HG03575 (cell line): ENCODE data around the gene TREML2.
"Not testable (repeated sequence)": the region's sequence is repeated elsewhere in the genome, so short reads cannot be mapped to it uniquely, and the experiment has no call there.

Experiments
- ATAC-seq: cut with Tn5 transposase; IDR thresholded peaks from one replicate; pipeline ENCODE4 v1.9.1; 2021; ENCODE audit not compliant: unreplicated experiment, insufficient number of reproducible peaks, low FRiP score; ENCODE audit errors: extremely low read depth

The TREML2 gene, protein sequence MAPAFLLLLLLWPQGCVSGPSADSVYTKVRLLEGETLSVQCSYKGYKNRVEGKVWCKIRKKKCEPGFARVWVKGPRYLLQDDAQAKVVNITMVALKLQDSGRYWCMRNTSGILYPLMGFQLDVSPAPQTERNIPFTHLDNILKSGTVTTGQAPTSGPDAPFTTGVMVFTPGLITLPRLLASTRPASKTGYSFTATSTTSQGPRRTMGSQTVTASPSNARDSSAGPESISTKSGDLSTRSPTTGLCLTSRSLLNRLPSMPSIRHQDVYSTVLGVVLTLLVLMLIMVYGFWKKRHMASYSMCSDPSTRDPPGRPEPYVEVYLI

GRCh38 chr6:41200901-41201763, at the start of gene TREML2:
TREML2 (minus strand) TSS chr6:41201149; CDS start chr6:41201008, 141 bp downstream.
- ATAC-seq = no peak

GRCh38 chr6:41247882-41248705, 47.1 kb upstream of the TREML2 start:
- ATAC-seq = no peak

DNA sequence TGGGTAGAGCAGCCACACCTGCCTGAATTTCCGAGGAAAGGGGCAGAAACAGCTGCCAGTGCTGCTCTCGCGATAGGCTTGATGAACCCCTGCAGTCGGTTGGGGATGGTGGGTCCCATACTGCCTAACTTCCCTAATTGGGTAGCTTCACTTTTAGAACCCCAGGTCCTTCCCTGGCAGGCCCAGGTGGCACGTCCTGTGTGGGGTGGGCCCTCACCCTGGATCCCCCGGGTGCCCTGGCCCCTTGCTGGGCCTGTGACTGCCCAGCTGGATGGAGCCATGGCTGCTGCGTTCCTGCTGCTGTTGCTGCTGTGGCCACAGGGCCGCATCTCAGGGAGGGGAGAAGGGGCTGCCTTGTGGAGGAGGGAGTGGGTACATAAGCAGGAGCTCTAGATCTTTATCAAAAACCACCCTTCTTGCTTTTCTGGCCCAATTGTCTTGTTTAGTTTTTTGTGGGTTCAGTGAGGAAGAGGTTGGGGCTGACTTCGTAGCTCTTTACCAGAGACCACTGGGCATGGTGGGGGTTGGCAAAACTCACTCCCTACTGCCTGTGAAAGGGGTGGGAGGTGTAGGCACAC, 46.4 kb upstream of the TREML2 start:
- ATAC-seq = no peak

GRCh38 chr6:41246529-41246928, 45.6 kb upstream of the TREML2 start:
- ATAC-seq = not testable (repeated sequence)

DNA sequence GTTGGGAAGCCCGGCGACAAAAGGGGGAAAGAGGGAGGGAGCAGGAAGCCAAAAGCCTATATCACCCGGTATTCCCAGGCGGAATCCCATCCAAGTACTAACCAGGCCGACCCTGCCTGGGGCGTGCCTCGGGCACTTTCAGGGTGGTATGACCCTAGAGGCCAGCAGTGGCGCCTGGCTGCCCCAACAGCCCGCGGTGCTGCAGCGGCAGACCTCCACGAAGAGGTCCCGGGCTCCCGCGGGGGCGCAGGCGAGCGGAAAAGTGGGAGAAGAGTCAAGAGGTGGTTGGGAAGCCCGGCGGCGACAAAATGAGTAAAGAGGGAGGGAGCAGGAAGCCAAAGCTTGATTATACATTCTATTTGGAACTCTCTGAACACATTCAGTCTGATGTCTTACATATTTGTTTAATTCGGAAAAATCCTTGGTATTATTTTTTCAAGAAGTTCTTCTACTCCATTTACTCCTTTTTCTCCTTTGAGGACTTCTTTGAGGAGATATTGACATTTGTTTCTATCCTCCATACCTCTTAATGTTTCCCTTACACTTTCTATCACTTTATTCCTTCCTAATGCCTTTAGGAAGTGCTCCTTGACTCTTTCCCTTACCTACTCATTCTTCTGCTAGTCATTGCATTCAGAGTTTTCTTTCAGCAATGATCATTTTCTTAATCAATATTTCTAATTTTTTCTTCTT, 38.7 kb upstream of the TREML2 start:
- ATAC-seq = no peak

- ATAC-seq = no peak
Measured at GRCh38 chr6:41237128-41237527, 36.2 kb upstream of the TREML2 start.

DNA sequence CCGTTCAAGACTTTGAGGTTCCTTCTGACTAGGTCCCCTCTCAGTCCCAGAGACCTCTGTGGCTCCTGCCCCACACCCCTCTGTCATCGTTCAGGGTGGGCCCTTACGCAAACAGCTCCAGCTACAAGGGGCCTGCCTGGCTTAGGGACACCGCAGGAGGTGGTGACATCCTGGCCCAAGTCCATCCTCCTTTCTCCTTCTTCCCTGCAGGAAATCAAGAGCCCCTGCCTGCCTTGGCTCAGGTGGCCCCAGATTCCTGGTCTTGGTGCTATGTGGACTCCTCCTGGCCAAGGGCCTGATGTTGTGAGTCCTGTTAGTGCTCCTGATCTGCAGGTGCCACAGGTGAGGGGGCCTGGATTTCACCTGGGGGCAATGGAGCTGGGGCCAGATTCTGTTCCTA, 35.3 kb upstream of the TREML2 start:
- no peak for ATAC-seq

DNA sequence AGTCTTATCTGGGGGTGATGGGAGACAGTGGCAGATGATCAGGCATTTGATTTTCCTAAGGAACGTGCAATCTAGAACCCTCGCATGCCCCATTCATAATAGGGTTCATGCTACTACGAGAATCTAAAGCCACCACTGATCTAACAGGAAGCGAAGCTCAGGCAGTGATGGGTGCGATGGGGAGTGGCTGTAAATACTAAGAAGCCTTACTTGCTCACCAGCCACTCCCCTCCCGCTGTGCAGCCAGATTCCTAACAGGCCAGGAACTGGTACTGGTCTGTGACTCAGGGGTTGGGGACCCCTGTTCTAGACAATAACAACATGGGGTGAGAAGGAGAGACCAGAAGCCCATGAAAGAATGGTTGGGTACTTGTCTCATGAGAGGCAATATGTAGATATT, 31.7 kb upstream of the TREML2 start:
- ATAC-seq = no peak

GRCh38 chr6:41231246-41231645, 30.3 kb upstream of the TREML2 start:
- no peak for ATAC-seq

GRCh38 chr6:41229721-41230120, 28.8 kb upstream of the TREML2 start:
- ATAC-seq = no peak

DNA sequence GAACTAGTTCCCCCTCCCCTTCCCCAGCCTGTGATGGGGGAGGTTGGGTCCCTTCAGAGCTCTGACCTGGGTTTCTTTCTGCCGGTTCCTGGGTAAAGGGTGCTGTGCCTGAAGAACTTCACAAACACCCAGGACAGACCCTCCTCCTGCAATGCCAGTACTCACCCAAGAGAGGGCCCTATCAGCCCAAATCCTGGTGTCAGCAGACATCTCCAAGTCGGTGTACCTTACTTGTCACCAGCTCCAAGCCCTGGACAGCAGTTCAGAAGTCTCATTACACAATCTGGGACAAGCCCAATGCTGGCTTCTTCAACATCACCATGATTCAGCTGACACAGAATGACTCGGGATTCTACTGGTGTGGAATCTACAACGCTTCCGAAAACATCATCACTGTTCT, 27.7 kb upstream of the TREML2 start:
- no peak for ATAC-seq

DNA sequence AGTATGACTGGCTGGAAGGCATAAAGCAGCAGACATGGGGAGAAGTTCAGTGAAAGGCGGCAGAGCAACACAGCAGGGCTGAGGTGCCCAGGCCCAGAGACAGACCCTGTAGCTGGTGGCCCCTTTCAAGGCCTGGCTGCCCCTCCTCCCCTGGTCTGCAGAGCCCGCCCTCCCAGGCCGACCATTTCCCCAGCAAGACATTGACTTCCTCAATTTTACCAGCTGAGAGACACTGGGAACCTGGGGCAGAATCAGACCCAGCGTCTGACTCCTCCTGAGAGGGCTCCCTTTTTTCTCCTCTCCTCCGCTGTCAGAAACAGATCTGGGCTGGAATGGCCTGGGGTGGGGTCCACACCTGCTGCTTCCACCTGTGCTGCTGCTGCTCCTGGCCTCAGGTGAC, 27.1 kb upstream of the TREML2 start, which contains the start of gene TREML4:
TSS of gene TREML4 (plus strand) at position 254 of the 400 bp plus-strand sequence. CDS start at position 333, 79 bp downstream.
- no peak for ATAC-seq

DNA sequence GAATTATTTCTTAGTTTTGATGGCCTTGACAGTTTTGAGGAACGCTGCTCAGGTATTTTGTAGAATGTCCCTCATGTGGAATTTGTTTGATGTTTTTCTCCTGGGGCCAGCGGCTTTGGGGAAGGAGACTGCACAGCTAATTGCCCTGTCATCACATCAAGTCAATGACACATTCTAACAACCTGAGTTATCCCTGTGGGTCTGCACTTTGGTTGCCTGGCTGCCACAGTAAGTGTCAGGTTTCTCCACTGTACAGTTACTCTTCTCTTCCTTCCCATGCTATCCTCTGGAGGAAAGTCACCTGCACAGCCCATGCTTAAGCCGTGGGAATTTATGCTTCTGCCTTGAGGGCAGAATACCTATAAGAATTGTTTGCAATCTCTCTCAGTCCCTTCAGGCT, 25.8 kb upstream of the TREML2 start:
- no peak for ATAC-seq

DNA sequence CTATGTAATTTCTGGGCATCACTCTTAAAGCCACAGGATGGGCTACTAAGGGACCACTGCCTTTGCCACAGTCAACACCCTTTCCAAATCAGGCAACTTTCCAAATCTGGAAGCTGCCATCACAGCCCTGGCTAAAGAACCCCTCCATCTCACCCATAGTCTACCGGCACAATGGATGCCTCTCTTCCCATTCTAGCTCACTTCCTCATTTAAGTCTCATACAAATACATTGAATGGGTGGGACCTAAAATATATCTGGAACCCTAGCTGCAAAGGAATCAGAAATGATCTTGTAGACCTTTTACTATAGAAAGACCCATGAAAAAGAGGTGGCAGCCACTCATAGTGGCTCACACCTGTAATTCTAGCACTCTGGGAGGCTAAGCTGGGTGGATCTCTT, 23.9 kb upstream of the TREML2 start:
- ATAC-seq = no peak

GRCh38 chr6:41222513-41222912, 21.6 kb upstream of the TREML2 start:
- no peak for ATAC-seq

GRCh38 chr6:41222045-41222444, 21.1 kb upstream of the TREML2 start:
- ATAC-seq = no peak

DNA sequence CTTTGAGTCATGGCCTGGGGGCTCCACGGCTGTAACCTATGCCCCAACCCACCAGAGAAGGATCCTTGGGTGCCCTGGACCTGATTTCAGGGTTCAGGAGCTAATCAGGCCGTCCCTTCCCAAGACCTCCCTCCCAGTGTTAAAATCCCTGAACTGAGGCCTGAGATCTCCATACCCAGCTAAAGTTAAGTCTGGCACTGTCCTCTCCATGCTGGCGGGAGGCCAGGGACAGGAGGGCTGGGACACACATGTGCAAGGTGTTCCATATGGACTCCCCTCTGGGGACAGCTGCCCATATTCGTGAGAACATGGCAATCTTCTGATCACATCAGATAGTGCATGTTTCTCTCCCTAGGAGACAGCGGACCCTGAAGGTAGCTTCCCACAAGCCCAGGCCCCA, 15.7 kb upstream of the TREML2 start:
- no peak for ATAC-seq

- ATAC-seq = no peak
Measured at GRCh38 chr6:41215777-41216176, 14.8 kb upstream of the TREML2 start.
